IMR-90 (cell line): ENCODE results near the gene FMR1. TPM values are rescaled to one million over a fixed set of nuclear protein-coding genes. Genes with fewer than 3 reads are reported as not detected.

ENCODE experiments used
- ATAC-seq: fragments of 200-7000 bp; cut with Tn5 transposase; 2 replicates; pipeline ENCODE4 v1.9.1; 2020; ENCODE audit warnings: low read depth, mild to moderate bottlenecking, moderate library complexity
- BruUV-seq: library from RNA; stranded (reverse); fragments of 400-500 nt; replicated peaks from 2 replicates; lab custom pipeline; 2021; lab: Mats Ljungman, UMichigan
- CTCF ChIA-PET: fragments of 300-600 bp; formaldehyde crosslinking; extraction: SDS; loops from one replicate; lab custom pipeline; 2021; ENCODE audit warnings: antibody characterized with exemption; lab: Yijun Ruan, JAX
- POLR2A ChIA-PET: fragments of 300-600 bp; sonication (Branson Sonifier 250); formaldehyde crosslinking; loops from one replicate; lab custom pipeline; 2022; ENCODE audit warnings: antibody characterized with exemption; ENCODE audit not compliant: unreplicated experiment; lab: Charles Lee
- DNase-seq: peaks from one replicate; pipeline ENCODE4 v3.0.0; 2013
- H2AFZ ChIP-seq: replicated peaks from 2 replicates; pipeline ENCODE3; 2013; ENCODE audit warnings: low read length, mild to moderate bottlenecking; ENCODE audit not compliant: poor library complexity
- H2AK5ac ChIP-seq: 2 replicates; pipeline ENCODE4 v1.6.1; 2013; ENCODE audit warnings: low read depth, low read length, inconsistent platforms
- H2AK9ac ChIP-seq: replicated peaks from 2 replicates; pipeline ENCODE3; 2013; ENCODE audit warnings: mild to moderate bottlenecking, low read depth, low read length, moderate library complexity; ENCODE audit not compliant: poor library complexity
- H2BK120ac ChIP-seq: 2 replicates; pipeline ENCODE4 v1.6.1; 2013; ENCODE audit warnings: low read depth, low read length, inconsistent platforms
- H2BK15ac ChIP-seq: 3 replicates; pipeline ENCODE4 v1.6.1; 2013; ENCODE audit warnings: low read depth, low read length, inconsistent platforms
- H2BK20ac ChIP-seq: 2 replicates; pipeline ENCODE4 v1.6.1; 2013; ENCODE audit warnings: low read depth, mild to moderate bottlenecking, inconsistent platforms, low read length, moderate library complexity
- H2BK5ac ChIP-seq: 2 replicates; pipeline ENCODE4 v1.6.1; 2013; ENCODE audit warnings: mild to moderate bottlenecking, low read depth, low read length, inconsistent platforms; ENCODE audit not compliant: poor library complexity, severe bottlenecking
- H3K14ac ChIP-seq: replicated peaks from 2 replicates; pipeline ENCODE4 v1.6.1; 2013; ENCODE audit warnings: low read depth, low read length, inconsistent platforms
- H3K18ac ChIP-seq: 2 replicates; pipeline ENCODE4 v1.6.1; 2013; ENCODE audit warnings: low read depth, low read length, control low read depth
- H3K23ac ChIP-seq: 2 replicates; pipeline ENCODE4 v1.6.1; 2013; ENCODE audit warnings: low read depth, low read length, inconsistent platforms
- H3K27ac ChIP-seq: 2 replicates; pipeline ENCODE4 v1.5.1; 2013; ENCODE audit warnings: mild to moderate bottlenecking, control low read depth, low read length; ENCODE audit not compliant: insufficient read depth
- H3K27me3 ChIP-seq: 2 replicates; pipeline ENCODE4 v1.6.1; 2013; ENCODE audit warnings: low read length; ENCODE audit not compliant: control insufficient read depth, insufficient read depth
- H3K36me3 ChIP-seq: 2 replicates; pipeline ENCODE4 v1.6.1; 2013; ENCODE audit warnings: low read length, mixed read lengths; ENCODE audit not compliant: control insufficient read depth, insufficient read depth
- H3K4ac ChIP-seq: 2 replicates; pipeline ENCODE4 v1.6.1; 2013; ENCODE audit warnings: low read depth, low read length, inconsistent platforms
- H3K4me1 ChIP-seq: 2 replicates; pipeline ENCODE4 v1.6.1; 2013; ENCODE audit warnings: low read length, mixed read lengths; ENCODE audit not compliant: control insufficient read depth, insufficient read depth
- H3K4me2 ChIP-seq: 2 replicates; pipeline ENCODE4 v1.6.1; 2013; ENCODE audit warnings: low read depth, mild to moderate bottlenecking, control low read depth, low read length, moderate library complexity
- H3K4me3 ChIP-seq: 2 replicates; pipeline ENCODE4 v1.5.1; 2013; ENCODE audit warnings: low read depth, mild to moderate bottlenecking, control low read depth, low read length, moderate library complexity; ENCODE audit not compliant: insufficient read depth
- H3K56ac ChIP-seq: 2 replicates; pipeline ENCODE4 v1.6.1; 2013; ENCODE audit warnings: low read length, inconsistent platforms; ENCODE audit not compliant: insufficient read depth; ENCODE audit errors: extremely low read depth
- H3K79me1 ChIP-seq, 2 experiments: 2 replicates each; pipeline ENCODE4 v1.6.1; 2013; ENCODE audit warnings: low read length in 2 of 2, inconsistent platforms in 1 of 2, low read depth in 1 of 2
- H3K9ac ChIP-seq: 2 replicates; pipeline ENCODE4 v1.6.1; 2013; ENCODE audit warnings: low read depth, low read length, control low read depth
- H3K9me1 ChIP-seq: 2 replicates; pipeline ENCODE4 v1.6.1; 2013; ENCODE audit warnings: low read length, inconsistent platforms; ENCODE audit not compliant: insufficient read depth
- H3K9me3 ChIP-seq: 2 replicates; pipeline ENCODE4 v1.6.1; 2013; ENCODE audit warnings: low read length; ENCODE audit not compliant: control insufficient read depth, insufficient read depth
- H4K20me1 ChIP-seq: 2 replicates; pipeline ENCODE4 v1.6.1; 2013; ENCODE audit warnings: low read length, inconsistent platforms; ENCODE audit not compliant: insufficient read depth
- H4K5ac ChIP-seq: 2 replicates; pipeline ENCODE4 v1.6.1; 2013; ENCODE audit warnings: mild to moderate bottlenecking, low read depth, low read length, control low read depth
- H4K8ac ChIP-seq, 2 experiments: 2 replicates each; pipeline ENCODE4 v1.6.1; 2013; ENCODE audit warnings: low read depth in 2 of 2, low read length in 2 of 2, control low read depth in 1 of 2, inconsistent platforms in 1 of 2
- H4K91ac ChIP-seq: 2 replicates; pipeline ENCODE4 v1.6.1; 2013; ENCODE audit warnings: low read depth, low read length, inconsistent platforms; ENCODE audit not compliant: insufficient read depth
- CHD1 ChIP-seq: IDR thresholded peaks from 2 replicates; pipeline ENCODE4 v1.6.1; 2012; ENCODE audit warnings: low read depth, low read length, improper control_type of control experiment
- ELK1 ChIP-seq: fragments of 150-350 bp; IDR thresholded peaks from 2 replicates; pipeline ENCODE4 v1.6.1; 2016; ENCODE audit warnings: low read depth, mild to moderate bottlenecking, low read length, moderate library complexity, borderline replicate concordance
- MAFK ChIP-seq: IDR thresholded peaks from 2 replicates; pipeline ENCODE4 v1.6.1; 2012; ENCODE audit warnings: low read depth, low read length, improper control_type of control experiment
- MAZ ChIP-seq: IDR thresholded peaks from 2 replicates; pipeline ENCODE4 v1.6.1; 2012; ENCODE audit warnings: low read depth, mild to moderate bottlenecking, low read length, improper control_type of control experiment, moderate library complexity, borderline replicate concordance
- NFE2L2 ChIP-seq: fragments of 150-350 bp; IDR thresholded peaks from 2 replicates; pipeline ENCODE4 v1.6.1; 2016; ENCODE audit warnings: low read depth, mild to moderate bottlenecking, low read length
- RAD21 ChIP-seq: IDR thresholded peaks from 2 replicates; pipeline ENCODE4 v1.6.1; 2012; ENCODE audit warnings: low read length, improper control_type of control experiment
- SMC3 ChIP-seq: fragments of 150-350 bp; IDR thresholded peaks from 2 replicates; pipeline ENCODE4 v1.6.1; 2016; ENCODE audit warnings: low read depth, mild to moderate bottlenecking, antibody characterized with exemption, low read length, moderate library complexity
- WGBS, 2 experiments: methylation state at CpG; one replicate each; pipeline versions ENCODE4 v1.1.5 to v1.1.7; 2013; ENCODE audit warnings: missing lambda C conversion rate in 2 of 2; ENCODE audit not compliant: insufficient read length in 1 of 2; ENCODE audit errors: extremely low coverage in 2 of 2; 5-methylcytosine and 5-hydroxymethylcytosine counted together
- dilution Hi-C: fragments of 300-500 bp; cut with HindIII; formaldehyde crosslinking; loops from one replicate; pipeline ENCODE4 v1.14.3; 2018; ENCODE audit warnings: low sequenced_read_pairs; ENCODE audit not compliant: unreplicated experiment
- in situ Hi-C: fragments of 300-500 bp; cut with MboI; formaldehyde crosslinking; loops from 3 replicates; pipeline ENCODE4 v1.14.3; 2019; ENCODE audit warnings: low sequenced_read_pairs, inconsistent platforms, mixed read lengths
- intact Hi-C: fragments of 100-400 bp; cut with micrococcal nuclease; formaldehyde crosslinking; loops from 2 replicates; pipeline ENCODE4 v1.10.0; 2022
- polyA plus RNA-seq, 3 experiments: library from polyadenylated mRNA; depleted of rRNA; stranded (reverse); fragments of >200 nt; gene quantifications; 2 replicates each; pipeline ENCODE4 v1.2.3, GENCODE V29; 2012; ENCODE audit warnings: low replicate concordance in 1 of 3
- total RNA-seq: library from RNA; depleted of rRNA; stranded (reverse); fragments of >200 nt; gene quantifications from 2 replicates; pipeline ENCODE4 v1.2.3, GENCODE V29; 2012
- TF ChIP-seq, protein P1 (sequence below): conservative IDR thresholded peaks from 2 replicates; pipeline ENCODE4 v1.5.1; 2012; ENCODE audit warnings: mild to moderate bottlenecking, low read depth, low read length, improper control_type of control experiment

FMR1 gene
- total and polyA plus RNA-seq, 2 of the 4 experiments (the other 2 are of a cell fraction): 12.2 to 17.6 TPM

- Histone ChIP-seq H2BK15ac (no peak overlapping the region), H3K36me3 (no peaks in the 10 kb centered on the region), H3K18ac (no peak overlapping the region), H3K79me1 (no peaks in the 10 kb centered on the region), H3K27me3 (no peaks in the 10 kb centered on the region), H2BK120ac (no peak overlapping the region), H3K4ac (no peak overlapping the region), H4K20me1 (no peaks in the 10 kb centered on the region), H3K23ac (no peak overlapping the region), H4K5ac (no peak overlapping the region), H3K9ac (no peak overlapping the region), H4K8ac (no peak overlapping the region), H3K4me2 (no peak overlapping the region), H3K56ac (no peak overlapping the region), H2AK9ac (no peak overlapping the region), H2AFZ (no peak overlapping the region), H2BK20ac (no peak overlapping the region), H3K4me1 (no peaks in the 10 kb centered on the region), H3K9me3 (0 out of 2 replicates have a peak, but pooled peaks cover 4% of the 10 kb centered on the region), H3K14ac (no peak overlapping the region), H3K4me3 (no peak overlapping the region), H3K9me1 (no peaks in the 10 kb centered on the region), H3K27ac (no peak overlapping the region), H2BK5ac (no peak overlapping the region), H2AK5ac (no peak overlapping the region), H4K91ac (no peak overlapping the region)
- TF ChIP-seq SMC3 (no peak), NFE2L2 (no peak), MAFK (no peak), MAZ (no peak), ELK1 (no peak), CHD1 (no peak), RAD21 (no peak)
- TF ChIP-seq, protein P1, sequence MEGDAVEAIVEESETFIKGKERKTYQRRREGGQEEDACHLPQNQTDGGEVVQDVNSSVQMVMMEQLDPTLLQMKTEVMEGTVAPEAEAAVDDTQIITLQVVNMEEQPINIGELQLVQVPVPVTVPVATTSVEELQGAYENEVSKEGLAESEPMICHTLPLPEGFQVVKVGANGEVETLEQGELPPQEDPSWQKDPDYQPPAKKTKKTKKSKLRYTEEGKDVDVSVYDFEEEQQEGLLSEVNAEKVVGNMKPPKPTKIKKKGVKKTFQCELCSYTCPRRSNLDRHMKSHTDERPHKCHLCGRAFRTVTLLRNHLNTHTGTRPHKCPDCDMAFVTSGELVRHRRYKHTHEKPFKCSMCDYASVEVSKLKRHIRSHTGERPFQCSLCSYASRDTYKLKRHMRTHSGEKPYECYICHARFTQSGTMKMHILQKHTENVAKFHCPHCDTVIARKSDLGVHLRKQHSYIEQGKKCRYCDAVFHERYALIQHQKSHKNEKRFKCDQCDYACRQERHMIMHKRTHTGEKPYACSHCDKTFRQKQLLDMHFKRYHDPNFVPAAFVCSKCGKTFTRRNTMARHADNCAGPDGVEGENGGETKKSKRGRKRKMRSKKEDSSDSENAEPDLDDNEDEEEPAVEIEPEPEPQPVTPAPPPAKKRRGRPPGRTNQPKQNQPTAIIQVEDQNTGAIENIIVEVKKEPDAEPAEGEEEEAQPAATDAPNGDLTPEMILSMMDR: no peak
- DNase-seq (no peak), ATAC-seq (no peak)
- in situ Hi-C loops (no loop called here), intact Hi-C loops (no loop called here), dilution Hi-C loops (no loop called here)
- BruUV-seq: no TSS peak
- WGBS, 2 experiments: no CpG with 5 or more reads among the region's 2 CpGs
- CTCF ChIA-PET: no interaction called here
- POLR2A ChIA-PET: no interaction called here
Observed at GRCh38 chrX:147899379-147900114, 12.2 kb upstream of the FMR1 start.
